Measurements from ENCODE around the gene SPATA3.

DNA sequence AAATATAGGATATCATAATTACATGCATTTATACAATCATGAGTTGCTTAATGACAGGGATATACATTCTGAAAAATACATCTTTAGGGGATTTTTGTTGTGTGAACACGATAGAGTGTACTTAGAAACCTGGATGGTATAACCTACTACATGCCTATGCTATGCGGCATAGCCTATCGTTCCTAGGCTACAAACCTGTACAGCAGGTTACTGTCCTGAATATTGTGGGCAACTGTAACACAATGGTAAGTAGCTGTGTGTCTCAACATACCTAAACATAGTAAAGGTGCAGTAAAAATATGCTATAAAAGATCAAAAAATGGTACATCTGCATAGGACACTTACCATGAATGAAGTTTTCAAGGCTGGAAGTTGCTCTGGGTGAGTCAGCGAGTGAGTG, 47.9 kb downstream of the SPATA3 start:
- TF ChIP-seq, protein P1, sequence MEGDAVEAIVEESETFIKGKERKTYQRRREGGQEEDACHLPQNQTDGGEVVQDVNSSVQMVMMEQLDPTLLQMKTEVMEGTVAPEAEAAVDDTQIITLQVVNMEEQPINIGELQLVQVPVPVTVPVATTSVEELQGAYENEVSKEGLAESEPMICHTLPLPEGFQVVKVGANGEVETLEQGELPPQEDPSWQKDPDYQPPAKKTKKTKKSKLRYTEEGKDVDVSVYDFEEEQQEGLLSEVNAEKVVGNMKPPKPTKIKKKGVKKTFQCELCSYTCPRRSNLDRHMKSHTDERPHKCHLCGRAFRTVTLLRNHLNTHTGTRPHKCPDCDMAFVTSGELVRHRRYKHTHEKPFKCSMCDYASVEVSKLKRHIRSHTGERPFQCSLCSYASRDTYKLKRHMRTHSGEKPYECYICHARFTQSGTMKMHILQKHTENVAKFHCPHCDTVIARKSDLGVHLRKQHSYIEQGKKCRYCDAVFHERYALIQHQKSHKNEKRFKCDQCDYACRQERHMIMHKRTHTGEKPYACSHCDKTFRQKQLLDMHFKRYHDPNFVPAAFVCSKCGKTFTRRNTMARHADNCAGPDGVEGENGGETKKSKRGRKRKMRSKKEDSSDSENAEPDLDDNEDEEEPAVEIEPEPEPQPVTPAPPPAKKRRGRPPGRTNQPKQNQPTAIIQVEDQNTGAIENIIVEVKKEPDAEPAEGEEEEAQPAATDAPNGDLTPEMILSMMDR (IDR thresholded peaks at IDR 0.05; ENCODE audit: poor library complexity) = no peak
- no peak for TF ChIP-seq EZH2phosphoT487 (IDR thresholded peaks at IDR 0.05; ENCODE audit: low read depth, severe bottlenecking, unreplicated experiment)
- no peak for TF ChIP-seq EZH2 (IDR thresholded peaks at IDR 0.05; ENCODE audit: borderline replicate concordance)

Data from hepatocyte (in vitro differentiated cells).